RPMI8226 (cell line): Measurements from ENCODE around the gene BCAT1.
"Not testable (repeated sequence)": the region's sequence is repeated elsewhere in the genome, so short reads cannot be mapped to it uniquely, and the experiment has no call there.

Source experiments
- DNase-seq: peaks from one replicate; pipeline ENCODE4 v3.0.0-alpha.2; 2015

Gene BCAT1

GRCh38 chr12:24955853-24956252 lies 7.0 kb upstream of the BCAT1 start:
- no peak for DNase-seq

GRCh38 chr12:24955389-24955788 lies 6.5 kb upstream of the BCAT1 start:
- DNase-seq = no peak

- DNase-seq = no peak
These were observed 5.4 kb upstream of the BCAT1 start for GRCh38 chr12:24954261-24954660.

- no peak for DNase-seq
These were observed 3.5 kb upstream of the BCAT1 start for GRCh38 chr12:24952389-24952788.

- DNase-seq = peak; percentile 76
These were observed 1.4 kb upstream of the BCAT1 start for GRCh38 chr12:24950231-24950834.

GRCh38 chr12:24948420-24948756 lies 513 bp downstream of the BCAT1 start:
- peak; percentile 27 for DNase-seq

GRCh38 chr12:24947541-24948419 lies 1.1 kb downstream of the BCAT1 start:
- no peak for DNase-seq

GRCh38 chr12:24945845-24946244 lies 3.1 kb downstream of the BCAT1 start:
- no peak for DNase-seq

GRCh38 chr12:24945039-24945438 lies 3.9 kb downstream of the BCAT1 start:
- no peak for DNase-seq

GRCh38 chr12:24944601-24944975 lies 4.3 kb downstream of the BCAT1 start:
- DNase-seq = no peak

GRCh38 chr12:24943947-24944600 lies 4.8 kb downstream of the BCAT1 start:
- DNase-seq = no peak

GRCh38 chr12:24940157-24940556 lies 8.7 kb downstream of the BCAT1 start:
- no peak for DNase-seq

GRCh38 chr12:24939551-24939950 lies 9.3 kb downstream of the BCAT1 start:
- DNase-seq = not testable (repeated sequence)

- no peak for DNase-seq
These were observed 10.6 kb downstream of the BCAT1 start for GRCh38 chr12:24938341-24938740.

GRCh38 chr12:24937553-24938244 lies 11.2 kb downstream of the BCAT1 start:
- DNase-seq = no peak

GRCh38 chr12:24933694-24934407 lies 15.1 kb downstream of the BCAT1 start:
- DNase-seq = no peak

GRCh38 chr12:24931666-24932405 lies 17.1 kb downstream of the BCAT1 start:
- DNase-seq = peak; percentile 69

- no peak for DNase-seq
These were observed 18.9 kb downstream of the BCAT1 start for GRCh38 chr12:24929953-24930352.

GRCh38 chr12:24928533-24929306 lies 20.2 kb downstream of the BCAT1 start:
- DNase-seq = not testable (repeated sequence)

- no peak for DNase-seq
These were observed 20.8 kb downstream of the BCAT1 start for GRCh38 chr12:24928131-24928530.

- DNase-seq = not testable (repeated sequence)
These were observed 22.8 kb downstream of the BCAT1 start for GRCh38 chr12:24926080-24926479.
